Adrenal gland (tissue), 12 donors: Measurements from ENCODE around the gene PRICKLE2. TPM values are rescaled to one million over a fixed set of nuclear protein-coding genes. Genes with fewer than 3 reads are reported as not detected.

Experiments used
- DNase-seq, 7 donors: peaks; one replicate each; pipeline ENCODE4 v3.0.0-alpha.2; 2019 to 2020
- H3K27ac ChIP-seq, 5 donors: fragments of 200-600 bp; sonication (generic) in 4 of 5; 1 replicate in 3 of 5; 2 replicates in 2 of 5; pipeline versions ENCODE4 v1.5.1 to v1.8.0; 2016 to 2020; ENCODE audit warnings: mild to moderate bottlenecking in 1 of 5
- H3K27me3 ChIP-seq: fragments of 200-600 bp; 2 replicates; pipeline ENCODE4 v1.8.0; 2021
- H3K36me3 ChIP-seq, 2 donors: fragments of 200-600 bp; replicated peaks in 1 of 2; 1 replicate in 1 of 2; 2 replicates in 1 of 2; pipeline versions ENCODE4 v1.5.1 to v1.8.0; 2018 to 2022
- H3K4me1 ChIP-seq, 2 donors: fragments of 200-600 bp; replicated peaks in 1 of 2; 1 replicate in 1 of 2; 2 replicates in 1 of 2; pipeline versions ENCODE4 v1.5.1 to v1.8.0; 2018 to 2021
- H3K4me3 ChIP-seq, 4 donors: fragments of 200-600 bp; sonication (generic) in 3 of 4; one replicate each; pipeline ENCODE4 v1.5.1; 2016 to 2018
- H3K9me3 ChIP-seq, 3 donors: fragments of 200-600 bp; sonication (generic) in 1 of 3; replicated peaks in 1 of 3; 1 replicate in 2 of 3; 2 replicates in 1 of 3; pipeline versions ENCODE4 v1.5.1 to v1.8.0; 2016 to 2021
- CTCF ChIP-seq, 6 experiments: fragments of 450-650 bp in 4 of 6; fragments of 200-600 bp in 2 of 6; sonication (generic) in 1 of 6; IDR thresholded peaks; 1 replicate in 5 of 6; 2 replicates in 1 of 6; pipeline versions ENCODE4 v1.5.1 to v1.8.0; 2016 to 2021; ENCODE audit warnings: antibody characterized with exemption in 6 of 6, mild to moderate bottlenecking in 2 of 6, moderate library complexity in 1 of 6
- POLR2A ChIP-seq, 2 donors: fragments of 450-650 bp; IDR thresholded peaks; one replicate each; pipeline ENCODE4 v1.6.1; 2017; ENCODE audit warnings: antibody characterized with exemption in 2 of 2, mild to moderate bottlenecking in 2 of 2, moderate library complexity in 1 of 2
- WGBS, 4 donors: extraction: QIAGEN DNeasy Blood & Tissue Kit in 2 of 4; methylation state at CpG; one replicate each; pipeline versions ENCODE4 v1.1.5 to v1.1.7; 2013 to 2017; 5-methylcytosine and 5-hydroxymethylcytosine counted together
- intact Hi-C, 2 donors: fragments of 100-400 bp; cut with DNase I; formaldehyde crosslinking; loops; one replicate each; pipeline versions ENCODE4 v1.14.1 to v1.15.0; 2022 to 2023
- polyA plus RNA-seq, 3 donors: library from polyadenylated mRNA; stranded (reverse); fragments of 200-250 nt in 2 of 3; fragments of 350-450 nt in 1 of 3; fragmentation: Illumina TruSeq in 1 of 3; extraction: RNeasy Lipid Tissue Mini Kit (QIAGEN cat#74804) in 1 of 3; gene quantifications; one replicate each; pipeline ENCODE4 v1.2.3, GENCODE V29; 2013 to 2014
- total RNA-seq, 9 donors: library from RNA; depleted of rRNA in 4 of 9; stranded (reverse); fragments of >200 nt in 4 of 9; fragments of 120-200 nt in 1 of 9; fragmentation: NEBNext Ultra II Directional in 1 of 9; extraction: Animal tissue kit (Norgen Biotek cat#: 25700) in 1 of 9; gene quantifications; one replicate each; pipeline versions ENCODE4 v1.1.0 to v1.2.4, GENCODE V29; 2013 to 2023
- donor health status: healthy with polysubstance abuse.
- donor health status: Bipolar disorder and iron deficiency.
- donor health status: DM: yes; HTN: yes; CAD: no.
- donor health status: DM: no; HTN: no; CAD: no.
- donor health status: DM: no; HTN: no; CAD: no.
- donor health status: DM: yes; HTN: yes; CAD: no.

The PRICKLE2 gene
- total and polyA plus RNA-seq, 12 donors: 1.3 to 15.7 (median 8.1) TPM

GRCh38 chr3:64133987-64134386 is 91.3 kb downstream of the PRICKLE2 start:
- WGBS, 4 donors: 91 to 96% (median 95%) methylated on average over 6 of the region's 6 CpGs
- H3K36me3 ChIP-seq: no peaks in the 10 kb centered on the region
- DNase-seq: no peak
- no peak for TF ChIP-seq POLR2A (IDR thresholded peaks at IDR 0.05)
- no peak for TF ChIP-seq CTCF (IDR thresholded peaks at IDR 0.05)
- H3K27ac ChIP-seq: no peak overlapping the region
- no peak overlapping the region for H3K4me3 ChIP-seq
- H3K27me3 ChIP-seq: no peaks in the 10 kb centered on the region
- intact Hi-C loops: no loop called here
- no peaks in the 10 kb centered on the region for H3K9me3 ChIP-seq
- H3K4me1 ChIP-seq: no peaks in the 10 kb centered on the region

GRCh38 chr3:64133272-64133671 is 92.0 kb downstream of the PRICKLE2 start:
- H3K36me3 ChIP-seq: no peaks in the 10 kb centered on the region
- no peak for DNase-seq
- H3K27ac ChIP-seq: no peak overlapping the region
- H3K9me3 ChIP-seq: no peaks in the 10 kb centered on the region
- 63 to 76% (median 70%) methylated on average over 2 of the region's 2 CpGs for WGBS, 4 donors
- intact Hi-C loops: no loop called here
- no peak for TF ChIP-seq CTCF (IDR thresholded peaks at IDR 0.05)
- no peak for TF ChIP-seq POLR2A (IDR thresholded peaks at IDR 0.05)
- no peak overlapping the region for H3K4me3 ChIP-seq
- no peaks in the 10 kb centered on the region for H3K27me3 ChIP-seq
- no peaks in the 10 kb centered on the region for H3K4me1 ChIP-seq

GRCh38 chr3:64131725-64132469 is 93.4 kb downstream of the PRICKLE2 start:
- Histone ChIP-seq H3K27me3 (no peaks in the 10 kb centered on the region), H3K4me3 (no peak overlapping the region), H3K4me1 (no peaks in the 10 kb centered on the region), H3K9me3 (no peaks in the 10 kb centered on the region), H3K36me3 (no peaks in the 10 kb centered on the region), H3K27ac (no peak overlapping the region)
- WGBS, 4 donors: 77 to 85% (median 83%) methylated on average over 2 of the region's 2 CpGs
- TF ChIP-seq CTCF (IDR thresholded peaks at IDR 0.05) (no peak), POLR2A (IDR thresholded peaks at IDR 0.05) (no peak)
- intact Hi-C loops: no loop called here
- no peak for DNase-seq

GRCh38 chr3:64130436-64130835 is 94.8 kb downstream of the PRICKLE2 start:
- 90 to 100% (median 98%) methylated on average over 1 of the region's 1 CpG for WGBS, 4 donors
- H3K9me3 ChIP-seq: no peaks in the 10 kb centered on the region
- no peak for DNase-seq
- H3K4me3 ChIP-seq: no peak overlapping the region
- no peak overlapping the region for H3K27ac ChIP-seq
- no peaks in the 10 kb centered on the region for H3K36me3 ChIP-seq
- no peak for TF ChIP-seq POLR2A (IDR thresholded peaks at IDR 0.05)
- TF ChIP-seq CTCF (IDR thresholded peaks at IDR 0.05): no peak
- no peaks in the 10 kb centered on the region for H3K27me3 ChIP-seq
- H3K4me1 ChIP-seq: no peaks in the 10 kb centered on the region
- intact Hi-C loops: no loop called here
